Cardiac muscle cell (in vitro differentiated cells and primary cell): ENCODE results near the gene SHISAL1. TPM values are rescaled to one million over a fixed set of nuclear protein-coding genes. Genes with fewer than 3 reads are reported as not detected.
A peak's percentile ranks its signal among the peaks of the same experiment; 100 is the strongest.

Experiments used
- DNase-seq, 2 donors: peaks; one replicate each; pipeline versions ENCODE4 v3.0.0 to v3.0.0-alpha.2; 2010 to 2017; ENCODE audit warnings: low read depth in 1 of 2, low spot score in 1 of 2
- H3K27ac ChIP-seq: fragments of 200-600 bp; sonication (generic); 2 replicates; pipeline ENCODE4 v1.5.1; 2016
- H3K27me3 ChIP-seq: fragments of 200-600 bp; sonication (generic); 2 replicates; pipeline ENCODE4 v1.6.0; 2016; ENCODE audit warnings: control low read depth
- H3K36me3 ChIP-seq: fragments of 200-600 bp; sonication (generic); 2 replicates; pipeline ENCODE4 v1.5.1; 2016; ENCODE audit warnings: control low read depth
- H3K4me1 ChIP-seq: fragments of 200-600 bp; sonication (generic); 2 replicates; pipeline ENCODE4 v1.8.1; 2017; ENCODE audit warnings: low read depth, mild to moderate bottlenecking, mixed run types
- H3K4me3 ChIP-seq: fragments of 200-600 bp; sonication (generic); 2 replicates; pipeline ENCODE4 v1.5.1; 2016; ENCODE audit warnings: mild to moderate bottlenecking
- H3K9me3 ChIP-seq: fragments of 200-600 bp; sonication (generic); 2 replicates; pipeline ENCODE4 v1.5.1; 2017; ENCODE audit warnings: low read depth, mild to moderate bottlenecking, control low read depth
- CTCF ChIP-seq: IDR thresholded peaks from 2 replicates; pipeline ENCODE4 v1.5.1; 2012; ENCODE audit warnings: low read depth, mild to moderate bottlenecking, low read length
- polyA plus RNA-seq: library from polyadenylated mRNA; unstranded; fragments of >200 nt; fragmentation: Nextera tagmentation; extraction: Ambion mirVana; gene quantifications from 2 replicates; pipeline ENCODE4 v1.2.1, GENCODE V29; 2016
- total RNA-seq: library from RNA; depleted of rRNA; stranded (reverse); fragments of >200 nt; gene quantifications from 2 replicates; pipeline ENCODE4 v1.2.3, GENCODE V29; 2016

Gene SHISAL1
- total and polyA plus RNA-seq, 2 experiments from 2014 or later: 0.40 to 2.8 TPM

- no peaks in the 10 kb centered on the region for H3K27me3 ChIP-seq
- H3K9me3 ChIP-seq: no peaks in the 10 kb centered on the region
- peak; percentile 13 for TF ChIP-seq CTCF
- peak in 1 of 2 donors; percentile 41 for DNase-seq
- peaks cover 25% of the 10 kb centered on the region for H3K4me1 ChIP-seq
- no peaks in the 10 kb centered on the region for H3K36me3 ChIP-seq
- H3K4me3 ChIP-seq: no peak overlapping the region
- peak overlapping the region; percentile 66 for H3K27ac ChIP-seq
These were observed 36.3 kb upstream of the SHISAL1 start for GRCh38 chr22:44348971-44349560.

- no peaks in the 10 kb centered on the region for H3K27me3 ChIP-seq
These were observed 34.8 kb upstream of the SHISAL1 start for GRCh38 chr22:44347549-44347948.

GRCh38 chr22:44347080-44347479 is 34.3 kb upstream of the SHISAL1 start:
- H3K27ac ChIP-seq: no peak overlapping the region
- peaks cover 26% of the 10 kb centered on the region for H3K4me1 ChIP-seq
- H3K27me3 ChIP-seq: no peaks in the 10 kb centered on the region
- no peak for DNase-seq
- no peak for TF ChIP-seq CTCF
- no peak overlapping the region for H3K4me3 ChIP-seq
- no peaks in the 10 kb centered on the region for H3K9me3 ChIP-seq
- no peaks in the 10 kb centered on the region for H3K36me3 ChIP-seq

More at GRCh38 chr22:44347549-44347948, 34.8 kb upstream of the SHISAL1 start:
- peaks cover 25% of the 10 kb centered on the region for H3K4me1 ChIP-seq
- H3K9me3 ChIP-seq: no peaks in the 10 kb centered on the region
- TF ChIP-seq CTCF: no peak
- DNase-seq: peak in 1 of 2 donors; percentile 59
- H3K27ac ChIP-seq: no peak overlapping the region
- H3K4me3 ChIP-seq: no peak overlapping the region
- no peaks in the 10 kb centered on the region for H3K36me3 ChIP-seq

GRCh38 chr22:44345872-44346271 is 33.1 kb upstream of the SHISAL1 start:
- H3K9me3 ChIP-seq: no peaks in the 10 kb centered on the region
- peaks cover 29% of the 10 kb centered on the region for H3K4me1 ChIP-seq
- H3K36me3 ChIP-seq: no peaks in the 10 kb centered on the region
- no peak overlapping the region for H3K27ac ChIP-seq
- no peak overlapping the region for H3K4me3 ChIP-seq
- H3K27me3 ChIP-seq: no peaks in the 10 kb centered on the region
- DNase-seq: no peak
- no peak for TF ChIP-seq CTCF

GRCh38 chr22:44344407-44344806 is 31.7 kb upstream of the SHISAL1 start:
- Histone ChIP-seq H3K4me3 (no peak overlapping the region), H3K27ac (no peak overlapping the region), H3K27me3 (no peaks in the 10 kb centered on the region), H3K4me1 (peaks cover 24% of the 10 kb centered on the region), H3K9me3 (no peaks in the 10 kb centered on the region), H3K36me3 (no peaks in the 10 kb centered on the region)
- DNase-seq: no peak
- TF ChIP-seq CTCF: no peak
